Osteocyte (in vitro differentiated cells): ENCODE data around the gene MYOG. TPM values are rescaled to one million over a fixed set of nuclear protein-coding genes. Genes with fewer than 3 reads are reported as not detected.
A peak's percentile ranks its signal among the peaks of the same experiment; 100 is the strongest.

Source experiments
- DNase-seq: peaks from one replicate; pipeline ENCODE4 v3.0.0; 2021; ENCODE audit warnings: mixed read lengths; ENCODE audit not compliant: unreplicated experiment; ENCODE audit errors: extremely low spot score
- H3K27ac Mint-ChIP-seq: one replicate; pipeline ENCODE4 v1.8.0; 2021; ENCODE audit warnings: mild to moderate bottlenecking, mixed read lengths; ENCODE audit not compliant: unreplicated experiment
- H3K27me3 Mint-ChIP-seq: one replicate; pipeline ENCODE4 v1.8.0; 2021; ENCODE audit warnings: mixed read lengths; ENCODE audit not compliant: unreplicated experiment
- H3K36me3 Mint-ChIP-seq: one replicate; pipeline ENCODE4 v1.8.0; 2021; ENCODE audit warnings: mixed read lengths; ENCODE audit not compliant: unreplicated experiment
- H3K4me1 Mint-ChIP-seq: one replicate; pipeline ENCODE4 v1.8.0; 2021; ENCODE audit warnings: mixed read lengths; ENCODE audit not compliant: unreplicated experiment
- H3K4me3 Mint-ChIP-seq: one replicate; pipeline ENCODE4 v1.8.0; 2021; ENCODE audit warnings: mild to moderate bottlenecking, moderate library complexity, mixed read lengths; ENCODE audit not compliant: unreplicated experiment
- H3K9me3 Mint-ChIP-seq: one replicate; pipeline ENCODE4 v1.8.0; 2021; ENCODE audit warnings: mixed read lengths; ENCODE audit not compliant: unreplicated experiment
- CTCF ChIP-seq: fragments of 200-600 bp; sonication (generic); IDR thresholded peaks from 2 replicates; pipeline ENCODE4 v1.5.0; 2021; ENCODE audit warnings: antibody characterized with exemption, mild to moderate bottlenecking, moderate library complexity
- total RNA-seq: library from RNA; stranded (reverse); gene quantifications from 2 replicates; pipeline ENCODE4 v1.2.1, GENCODE V29; 2021

MYOG gene
- total RNA-seq, 1 donor from 2014 or later: not detected

GRCh38 chr1:203126866-203127665 is 41.3 kb upstream of the MYOG start:
- no peak for TF ChIP-seq CTCF
- H3K27me3 Mint-ChIP-seq: peaks cover 49% of the 10 kb centered on the region
- no peak overlapping the region for H3K27ac Mint-ChIP-seq
- H3K4me3 Mint-ChIP-seq: peak overlapping the region; percentile 58
- H3K36me3 Mint-ChIP-seq: no peaks in the 10 kb centered on the region
- H3K9me3 Mint-ChIP-seq: no peaks in the 10 kb centered on the region
- peak; percentile 42 for DNase-seq
- peaks cover 23% of the 10 kb centered on the region for H3K4me1 Mint-ChIP-seq

GRCh38 chr1:203126151-203126865 is 40.5 kb upstream of the MYOG start:
- Mint-ChIP-seq H3K27ac (no peak overlapping the region), H3K4me1 (peaks cover 23% of the 10 kb centered on the region), H3K27me3 (peaks cover 57% of the 10 kb centered on the region), H3K36me3 (no peaks in the 10 kb centered on the region), H3K4me3 (no peak overlapping the region), H3K9me3 (no peaks in the 10 kb centered on the region)
- DNase-seq: peak; percentile 73
- peak; percentile 49 for TF ChIP-seq CTCF

GRCh38 chr1:203124546-203125317 is 38.9 kb upstream of the MYOG start:
- no peaks in the 10 kb centered on the region for H3K36me3 Mint-ChIP-seq
- H3K27ac Mint-ChIP-seq: no peak overlapping the region
- peak; percentile 67 for DNase-seq
- TF ChIP-seq CTCF: no peak
- H3K27me3 Mint-ChIP-seq: peaks cover 72% of the 10 kb centered on the region
- no peaks in the 10 kb centered on the region for H3K9me3 Mint-ChIP-seq
- H3K4me3 Mint-ChIP-seq: no peak overlapping the region
- peaks cover 18% of the 10 kb centered on the region for H3K4me1 Mint-ChIP-seq

- H3K27ac Mint-ChIP-seq: no peak overlapping the region
- no peaks in the 10 kb centered on the region for H3K36me3 Mint-ChIP-seq
- H3K9me3 Mint-ChIP-seq: no peaks in the 10 kb centered on the region
- DNase-seq: peak; percentile 59
- H3K4me3 Mint-ChIP-seq: no peak overlapping the region
- peaks cover 73% of the 10 kb centered on the region for H3K27me3 Mint-ChIP-seq
- peaks cover 15% of the 10 kb centered on the region for H3K4me1 Mint-ChIP-seq
- no peak for TF ChIP-seq CTCF
Measured at GRCh38 chr1:203124011-203124410, 38.2 kb upstream of the MYOG start.
